ENCODE results near the gene MCF2L. TPM values are rescaled to one million over a fixed set of nuclear protein-coding genes. Genes with fewer than 3 reads are reported as not detected.

MCF2L gene
- total RNA-seq, 2 donors from 2014 or later = 28.6 to 33.1 TPM

DNA sequence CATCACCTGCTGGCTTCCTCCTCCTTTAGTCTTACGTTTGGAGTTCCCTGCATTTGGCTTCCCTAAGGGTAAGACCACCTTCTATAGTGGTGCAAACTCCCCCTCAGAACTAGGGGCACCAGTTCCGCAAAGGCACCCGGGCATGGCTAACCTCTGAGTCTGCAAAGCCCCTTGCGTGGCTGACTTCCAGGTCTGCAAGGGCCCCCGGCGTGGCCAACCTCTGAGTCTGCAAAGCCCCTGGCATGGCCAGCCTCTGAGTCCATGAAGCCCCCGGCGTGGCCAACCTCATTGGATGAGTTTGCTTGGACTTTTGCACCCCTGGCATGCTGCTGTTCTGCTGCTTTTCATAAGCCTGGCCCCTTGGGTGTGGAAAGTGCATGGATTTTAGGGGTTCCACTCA lies 5.1 kb downstream of the MCF2L start:
- peak; percentile 78 for DNase-seq (ENCODE audit: low spot score)
- intact Hi-C loops (cut with DNase I) = no loop called here

DNA sequence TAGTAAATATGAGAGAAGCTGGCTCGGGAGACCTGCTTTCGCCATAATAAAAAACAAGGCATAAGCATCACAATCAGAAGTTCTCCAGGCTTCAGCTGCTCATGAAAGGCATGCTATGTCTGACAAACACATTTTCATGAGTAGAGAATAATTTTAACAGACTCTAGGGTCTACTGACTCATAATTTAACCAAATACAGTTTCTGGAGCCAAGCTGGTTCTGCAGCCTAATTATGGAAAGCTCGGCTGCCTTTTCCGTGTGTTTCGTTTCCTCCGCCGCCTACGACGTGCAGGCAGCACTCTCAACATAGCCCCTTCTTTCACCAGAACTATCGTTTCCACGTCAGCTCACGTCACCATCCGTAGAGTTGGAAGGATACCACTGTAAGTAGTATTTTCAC lies 5.7 kb downstream of the MCF2L start:
- intact Hi-C loops (cut with DNase I) = no loop called here
- no peak for DNase-seq (ENCODE audit: low spot score)

DNA sequence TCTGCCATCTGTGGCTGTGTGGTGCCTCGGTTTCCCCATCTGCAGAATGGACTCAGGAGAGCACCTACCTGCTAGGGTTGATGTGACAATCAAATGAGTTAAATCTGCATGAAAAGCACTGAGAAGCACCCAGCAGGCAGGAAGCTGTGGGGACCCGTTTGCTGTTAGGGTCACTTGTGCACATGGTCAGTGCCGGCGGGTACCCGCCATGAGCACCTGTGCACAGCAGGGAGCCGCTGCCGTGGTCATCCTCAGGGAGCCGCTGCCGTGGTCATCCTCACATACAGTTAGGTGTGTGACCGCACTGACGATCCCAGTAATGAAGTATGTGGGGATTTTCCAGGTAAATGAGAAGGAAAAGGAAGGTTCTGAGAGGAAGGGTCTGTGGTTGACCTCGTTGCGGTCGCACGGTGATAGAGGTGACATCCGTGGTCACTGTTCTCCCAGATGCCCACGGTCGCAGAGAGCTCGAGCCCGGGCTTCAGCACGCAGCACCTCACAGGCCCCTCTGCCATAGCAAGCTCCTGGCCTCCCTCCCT lies 6.5 kb downstream of the MCF2L start:
- intact Hi-C loops (cut with DNase I) = no loop called here
- DNase-seq (ENCODE audit: low spot score) = no peak

DNA sequence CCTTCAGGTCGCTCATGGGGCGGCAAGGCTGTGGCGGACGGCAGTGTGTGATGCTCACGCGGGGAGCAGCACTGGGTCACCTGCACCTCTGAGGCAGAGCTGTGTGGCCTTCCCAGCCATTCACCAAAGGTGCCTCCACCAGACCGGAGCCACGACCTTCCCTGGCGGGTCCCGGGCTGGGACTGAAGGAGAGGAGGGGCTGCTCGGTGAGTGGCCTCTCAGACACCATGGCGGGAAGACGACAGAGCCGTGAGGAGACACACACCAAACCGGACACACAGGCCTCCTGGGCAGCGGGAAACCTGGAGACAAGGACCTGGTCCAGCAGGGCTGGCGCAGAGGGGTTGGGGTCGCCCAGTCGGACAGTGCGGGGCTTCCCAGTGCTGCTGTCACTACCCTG lies 7.5 kb downstream of the MCF2L start:
- DNase-seq (ENCODE audit: low spot score) = no peak

DNA sequence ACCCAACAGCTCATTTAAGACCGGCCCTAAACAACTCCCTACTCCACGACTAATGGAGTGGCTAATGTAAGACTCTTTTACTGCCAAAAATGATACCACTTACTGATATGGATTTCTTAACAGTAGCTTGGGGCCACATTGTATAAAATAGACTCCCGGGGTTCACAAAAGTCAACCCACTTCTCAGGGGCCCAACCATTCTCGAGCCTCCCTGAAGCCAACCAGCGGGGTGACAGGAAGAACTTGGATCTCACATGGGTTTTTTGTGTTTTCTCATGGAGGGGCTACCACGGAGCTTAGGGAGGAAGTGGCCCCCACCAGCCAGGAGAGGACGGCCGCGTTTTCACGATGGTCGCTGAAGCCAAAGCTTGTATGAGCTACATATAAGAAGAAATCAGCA lies 8.1 kb downstream of the MCF2L start:
- intact Hi-C loops (cut with DNase I) = no loop called here
- DNase-seq (ENCODE audit: low spot score) = no peak

More for the DNA sequence above, 7.5 kb downstream of the MCF2L start:
- intact Hi-C loops (cut with DNase I) = no loop called here

DNA sequence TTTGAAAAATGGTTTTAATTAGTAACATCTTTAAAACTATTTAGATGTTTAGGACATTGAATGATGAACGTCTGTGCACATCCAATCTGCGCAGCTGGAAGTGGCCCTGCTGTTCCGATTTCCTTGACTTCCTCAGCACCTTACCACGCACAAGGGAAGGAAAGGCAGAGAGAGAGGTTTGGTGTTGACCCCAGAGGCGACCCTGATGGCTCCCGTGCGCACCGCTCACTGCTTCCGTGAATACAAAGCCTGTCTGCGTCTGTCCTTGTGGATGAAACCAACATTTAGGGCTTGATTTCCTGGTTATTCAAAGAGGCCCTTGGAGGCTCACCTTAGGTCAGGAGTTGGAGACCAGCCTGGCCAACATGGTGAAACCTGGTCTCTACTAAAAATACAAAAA lies 8.5 kb downstream of the MCF2L start:
- DNase-seq (ENCODE audit: low spot score) = no peak
- intact Hi-C loops (cut with DNase I) = no loop called here

DNA sequence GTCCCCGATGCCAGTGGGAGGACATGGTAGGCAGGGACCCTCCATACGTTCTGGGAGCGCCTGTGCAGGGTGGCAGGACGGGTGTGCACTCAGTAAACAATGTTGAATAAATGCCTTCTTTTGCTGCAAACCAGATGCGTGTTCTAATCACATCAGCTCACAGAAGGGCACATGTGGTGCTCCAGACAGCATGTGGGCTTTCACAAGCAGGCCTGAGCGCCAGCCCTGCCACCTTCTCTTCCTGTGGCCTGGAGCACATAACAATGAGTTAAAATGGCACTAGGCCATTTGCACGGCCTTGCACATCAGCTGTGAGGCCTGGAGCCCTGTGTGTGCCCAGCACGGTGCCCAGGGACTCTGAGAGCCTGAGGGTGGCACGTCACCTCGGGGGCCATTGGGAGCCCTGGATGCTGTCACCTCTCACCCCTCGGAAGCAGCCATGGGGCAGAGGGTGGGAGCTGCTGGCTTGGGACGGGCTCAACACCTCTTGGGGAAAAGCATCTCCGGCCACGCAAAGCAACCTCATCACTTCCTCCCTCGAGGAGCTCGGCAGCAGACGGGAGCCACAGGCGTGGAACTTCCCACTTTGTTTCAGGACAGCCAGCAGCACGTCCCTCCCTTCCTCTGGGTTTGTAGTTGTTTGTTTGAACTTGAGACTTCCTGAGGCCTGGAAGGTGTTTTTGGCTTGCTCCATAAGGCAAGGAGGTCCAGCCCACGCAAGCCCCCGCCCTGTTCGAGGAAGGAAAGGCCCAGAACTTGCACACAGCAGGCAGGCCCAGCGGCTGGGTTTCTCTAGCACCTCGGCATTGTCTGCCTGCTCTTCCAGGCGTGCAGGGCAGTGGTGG lies 9.8 kb downstream of the MCF2L start:
- intact Hi-C loops (cut with DNase I) = no loop called here
- DNase-seq (ENCODE audit: low spot score) = no peak

DNA sequence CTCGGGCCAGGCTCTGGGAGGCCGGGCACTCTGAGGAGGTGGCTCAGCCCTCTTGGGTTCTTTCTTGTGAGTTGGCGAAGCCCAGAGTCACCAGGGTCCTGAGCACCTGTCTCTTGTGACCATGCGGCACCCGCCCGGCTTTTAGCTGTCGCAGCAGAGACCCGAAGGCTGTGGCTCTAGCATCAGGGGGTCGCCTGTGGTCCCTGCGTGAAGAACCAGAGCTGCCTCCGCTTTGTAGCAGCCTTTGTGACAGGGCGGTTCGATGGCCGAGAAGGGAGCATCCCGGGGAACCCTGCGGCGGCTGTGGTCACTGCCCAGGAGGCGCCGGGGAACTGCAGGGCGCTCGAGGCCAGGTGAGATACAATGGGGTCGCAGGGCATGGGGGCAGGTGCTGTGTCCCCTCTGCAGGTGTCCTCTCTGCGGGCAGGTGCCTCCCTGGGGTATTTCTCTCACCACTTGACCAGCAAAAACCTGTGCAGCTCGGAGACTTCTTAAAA lies 10.4 kb downstream of the MCF2L start:
- DNase-seq (ENCODE audit: low spot score) = no peak
- intact Hi-C loops (cut with DNase I) = no loop called here

DNA sequence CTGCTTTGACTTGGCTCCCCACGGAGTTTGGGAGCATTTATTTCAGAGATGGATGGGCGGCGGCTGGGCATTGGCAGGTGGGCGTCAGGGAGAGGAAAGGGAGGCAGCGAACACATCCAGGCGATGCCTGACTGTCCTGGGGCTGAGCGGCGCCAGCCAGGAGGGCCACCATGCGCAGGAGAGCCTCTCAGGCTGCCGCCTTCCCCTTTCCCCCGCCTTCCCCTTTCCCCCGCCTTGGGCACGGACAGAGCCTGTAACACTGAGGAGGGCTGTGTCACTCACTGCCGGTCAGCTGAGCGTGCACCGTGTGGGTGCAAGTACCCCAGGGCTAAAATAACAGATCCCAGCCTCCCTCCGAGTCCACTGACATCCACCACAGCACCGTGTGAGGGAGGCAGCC lies 11.4 kb downstream of the MCF2L start:
- intact Hi-C loops (cut with DNase I) = no loop called here
- no peak for DNase-seq (ENCODE audit: low spot score)

DNA sequence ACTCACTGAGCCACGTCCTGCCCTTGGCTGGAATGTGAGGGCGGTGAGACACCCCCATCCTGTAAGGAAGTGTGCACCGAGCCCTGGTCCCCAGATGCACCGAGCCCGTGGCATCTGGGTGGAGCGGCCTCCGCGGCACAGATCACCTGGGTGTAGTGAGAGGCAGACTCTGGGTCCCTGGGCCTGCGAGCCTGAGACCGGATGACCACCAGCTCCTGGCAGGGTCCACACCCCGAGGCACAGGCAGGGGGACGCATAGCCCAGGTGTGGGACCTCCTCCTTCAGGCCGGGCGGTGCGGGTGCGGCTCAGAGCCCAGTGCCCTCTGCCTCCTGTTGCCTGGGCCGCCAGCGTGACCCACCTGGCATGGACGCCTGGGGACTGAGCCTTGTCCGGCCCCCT lies 12.4 kb downstream of the MCF2L start:
- DNase-seq (ENCODE audit: low spot score) = no peak
- intact Hi-C loops (cut with DNase I) = no loop called here

DNA sequence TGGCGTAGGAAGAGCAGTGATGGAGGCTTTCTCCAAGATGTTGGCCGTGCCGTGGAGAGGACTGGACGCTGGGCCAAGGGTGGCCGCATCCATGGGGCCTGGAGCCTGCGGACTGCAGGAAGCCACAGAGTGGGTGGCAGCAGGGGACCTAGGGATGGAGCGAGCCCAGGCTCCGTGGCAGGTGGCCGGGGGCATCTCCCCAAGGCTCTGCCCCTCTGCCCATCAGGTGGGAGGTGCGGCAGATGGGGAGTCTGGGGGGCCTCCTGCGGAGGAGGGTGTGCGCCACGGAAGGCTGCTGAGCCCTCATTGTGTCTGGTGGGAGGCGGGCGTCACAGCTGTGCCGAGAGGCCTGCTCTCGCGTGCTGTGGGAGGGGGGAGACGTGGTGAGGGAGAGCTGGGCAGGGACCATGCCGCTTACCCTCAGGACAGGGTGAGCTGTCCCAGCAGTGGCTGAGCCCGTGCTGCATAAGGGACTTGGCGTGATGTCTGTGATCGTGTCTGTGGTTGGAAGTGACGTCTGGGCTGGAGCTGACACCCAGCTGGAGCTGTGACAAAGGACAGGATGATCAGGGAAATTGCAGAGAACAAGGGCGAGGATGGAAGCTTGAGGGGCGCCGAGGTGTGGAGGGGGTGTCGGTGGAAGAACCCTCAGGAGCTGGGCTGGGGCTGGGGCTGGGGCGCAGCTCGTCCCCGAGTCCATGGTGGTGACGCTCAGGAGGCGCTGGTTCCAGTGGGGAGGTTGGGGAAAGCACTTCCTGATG lies 13.4 kb downstream of the MCF2L start:
- DNase-seq (ENCODE audit: low spot score) = no peak
- intact Hi-C loops (cut with DNase I) = no loop called here

DNA sequence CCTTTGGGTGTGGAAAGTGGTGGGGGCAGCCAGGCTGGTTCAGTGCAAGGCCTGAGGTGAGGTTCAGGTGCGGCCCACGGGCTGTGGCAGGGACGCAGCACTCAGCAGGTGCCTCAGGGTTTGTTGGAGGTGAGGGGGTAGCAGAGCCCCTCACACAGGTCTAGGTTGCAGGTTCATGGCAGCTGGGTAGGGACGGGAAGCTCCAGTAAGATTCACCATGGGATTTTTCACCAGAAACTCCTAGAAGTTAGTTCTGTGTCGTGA lies 14.0 kb downstream of the MCF2L start:
- no peak for DNase-seq (ENCODE audit: low spot score)
- intact Hi-C loops (cut with DNase I) = no loop called here

DNA sequence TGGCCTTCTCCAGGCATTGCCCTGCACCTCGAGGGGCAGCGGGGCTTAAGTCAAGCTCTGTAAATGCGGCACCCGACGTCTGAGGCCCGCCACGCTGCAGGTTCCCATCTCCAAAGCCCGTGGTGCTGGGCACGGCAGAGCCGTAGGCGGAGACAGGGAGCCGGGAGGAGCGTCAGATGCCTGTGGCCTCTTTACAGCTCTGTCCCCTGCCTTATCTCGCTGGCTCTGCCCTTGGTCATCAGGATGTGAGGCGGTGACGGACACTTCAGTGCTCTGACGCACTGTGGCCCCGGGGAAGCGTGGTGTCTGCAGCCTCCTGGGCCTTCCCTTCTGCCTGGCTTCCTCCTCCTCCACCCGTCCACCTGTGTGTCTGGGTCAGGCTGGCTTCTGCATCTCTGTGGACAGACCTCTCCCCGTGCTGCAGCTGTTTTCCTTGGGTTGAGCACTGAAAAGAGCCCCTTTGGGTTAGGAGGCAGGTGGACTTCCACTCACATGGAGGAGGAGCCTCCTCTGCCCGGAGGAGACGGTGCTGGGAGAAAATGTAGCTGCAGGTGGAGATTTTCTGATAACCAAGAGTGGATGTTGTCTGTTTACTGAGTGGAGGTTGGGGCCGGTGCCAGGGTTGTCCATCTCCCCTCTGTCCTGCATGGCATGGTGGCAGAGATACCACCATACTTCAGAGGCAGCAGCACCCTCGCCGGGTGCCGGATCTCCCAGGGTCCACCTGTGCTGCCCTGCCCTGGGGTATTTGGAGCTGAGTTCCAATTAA lies 14.6 kb downstream of the MCF2L start:
- DNase-seq (ENCODE audit: low spot score) = no peak
- intact Hi-C loops (cut with DNase I) = no loop called here

DNA sequence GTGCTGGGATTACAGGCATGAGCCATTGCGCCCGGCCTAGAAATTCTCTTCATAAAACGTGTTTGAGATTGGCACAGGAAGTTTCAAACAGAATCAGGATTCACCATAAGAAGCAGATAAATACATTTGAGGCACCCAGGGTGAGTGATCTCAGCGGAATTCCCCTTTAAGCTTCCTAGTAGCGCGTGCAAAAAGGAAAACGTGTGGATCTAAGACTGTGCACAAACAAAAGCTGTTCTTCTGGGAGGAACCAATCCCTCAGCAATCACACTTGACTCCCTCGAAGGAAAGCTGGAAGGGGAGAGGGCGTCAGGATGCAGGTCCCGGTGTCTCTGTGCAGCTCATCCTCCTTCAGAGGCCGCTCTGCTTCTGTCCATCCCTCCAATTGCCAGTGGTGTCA lies 15.5 kb downstream of the MCF2L start:
- DNase-seq (ENCODE audit: low spot score) = no peak
- intact Hi-C loops (cut with DNase I) = no loop called here

DNA sequence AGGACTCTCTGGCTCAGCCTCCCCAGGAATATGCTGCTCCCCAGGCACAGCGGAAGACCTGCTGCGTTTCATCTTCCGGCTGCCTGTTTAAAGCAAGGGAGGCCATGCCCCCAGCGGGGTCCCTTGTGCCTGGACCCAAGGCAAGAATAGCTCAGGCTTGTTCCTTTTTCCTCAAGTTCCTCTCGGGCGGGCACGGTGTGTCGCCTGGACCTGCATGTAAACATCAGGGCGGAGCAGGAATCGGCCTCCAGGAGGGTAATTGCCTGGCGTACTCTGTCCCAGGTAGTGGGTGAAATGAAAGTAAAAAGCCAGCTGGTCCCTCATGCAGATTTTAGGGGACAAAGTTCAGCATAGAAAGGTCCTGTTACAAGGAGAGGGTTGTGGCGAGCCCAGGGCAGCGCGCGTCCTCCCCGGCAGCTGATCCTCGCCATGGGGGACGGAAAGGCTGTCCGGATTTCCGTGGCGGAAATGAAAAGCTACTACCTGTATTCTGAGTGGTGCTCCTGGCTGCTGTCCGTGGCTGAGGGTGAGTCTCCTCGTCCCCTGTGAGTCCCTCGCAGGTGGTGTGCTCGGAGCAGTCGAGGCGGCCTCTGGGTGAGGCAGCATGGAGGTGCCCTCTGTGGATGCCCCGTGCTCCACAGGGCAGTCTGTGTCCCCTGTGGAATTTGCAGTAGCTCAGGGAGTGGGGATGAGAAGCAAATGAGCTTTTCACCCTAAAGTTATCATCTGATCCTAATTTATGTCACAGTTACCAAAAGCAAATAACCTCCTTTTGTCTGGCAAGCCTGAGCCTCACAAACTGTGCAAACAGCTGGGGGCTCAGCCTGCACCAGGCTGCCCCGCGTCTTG lies 16.2 kb downstream of the MCF2L start:
- DNase-seq (ENCODE audit: low spot score) = no peak
- intact Hi-C loops (cut with DNase I) = no loop called here

DNA sequence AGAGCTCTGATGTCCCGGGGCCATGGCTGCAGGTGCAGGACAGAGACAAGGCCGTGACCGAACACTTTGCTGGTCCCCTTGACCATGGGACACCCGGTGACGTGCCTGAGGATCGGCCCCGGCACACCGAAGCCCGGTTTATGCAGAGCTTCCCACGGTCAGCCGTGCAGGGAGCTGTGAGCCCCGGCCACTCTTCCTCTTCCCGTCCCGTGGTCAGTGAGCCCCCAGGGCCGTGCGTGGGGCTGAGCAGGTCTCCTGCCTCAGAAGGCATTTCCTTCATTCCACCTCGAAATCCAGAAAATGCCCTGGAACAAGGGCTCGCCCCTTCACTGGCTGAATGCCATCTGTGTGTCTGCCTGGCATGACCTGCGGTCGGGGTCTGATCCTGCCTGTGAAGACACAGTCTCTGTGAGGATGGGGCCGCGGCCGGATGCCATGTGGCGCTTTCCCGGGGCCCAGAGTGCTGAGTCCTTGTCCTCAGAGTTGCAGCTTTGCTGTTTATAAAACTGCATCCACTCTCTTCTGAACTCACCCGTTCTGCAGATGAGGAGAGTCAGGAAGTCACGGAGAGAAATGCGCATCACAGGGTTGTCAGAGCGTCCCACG lies 16.9 kb downstream of the MCF2L start:
- intact Hi-C loops (cut with DNase I) = no loop called here
- DNase-seq (ENCODE audit: low spot score) = no peak

DNA sequence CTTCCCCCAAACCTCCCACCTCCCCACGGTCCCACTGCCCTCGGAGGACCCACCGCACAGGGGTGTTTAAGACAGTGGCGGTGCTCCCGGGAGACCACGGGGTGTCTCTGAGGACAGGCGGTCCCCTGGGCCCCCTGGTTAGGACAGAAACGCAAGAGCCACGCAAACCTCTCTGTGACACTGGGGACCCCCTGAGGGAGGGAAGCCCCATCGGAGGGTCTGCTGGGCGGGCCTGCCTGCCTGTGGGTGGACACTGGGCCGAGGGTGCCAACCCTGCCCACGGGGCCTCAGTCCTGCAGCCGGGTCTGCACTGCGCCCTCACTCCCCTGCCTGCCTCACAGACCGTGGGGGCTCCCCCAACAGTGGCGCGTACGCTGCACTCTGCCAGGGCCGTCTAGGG lies 17.5 kb downstream of the MCF2L start:
- DNase-seq (ENCODE audit: low spot score) = no peak
- intact Hi-C loops (cut with DNase I) = no loop called here

DNA sequence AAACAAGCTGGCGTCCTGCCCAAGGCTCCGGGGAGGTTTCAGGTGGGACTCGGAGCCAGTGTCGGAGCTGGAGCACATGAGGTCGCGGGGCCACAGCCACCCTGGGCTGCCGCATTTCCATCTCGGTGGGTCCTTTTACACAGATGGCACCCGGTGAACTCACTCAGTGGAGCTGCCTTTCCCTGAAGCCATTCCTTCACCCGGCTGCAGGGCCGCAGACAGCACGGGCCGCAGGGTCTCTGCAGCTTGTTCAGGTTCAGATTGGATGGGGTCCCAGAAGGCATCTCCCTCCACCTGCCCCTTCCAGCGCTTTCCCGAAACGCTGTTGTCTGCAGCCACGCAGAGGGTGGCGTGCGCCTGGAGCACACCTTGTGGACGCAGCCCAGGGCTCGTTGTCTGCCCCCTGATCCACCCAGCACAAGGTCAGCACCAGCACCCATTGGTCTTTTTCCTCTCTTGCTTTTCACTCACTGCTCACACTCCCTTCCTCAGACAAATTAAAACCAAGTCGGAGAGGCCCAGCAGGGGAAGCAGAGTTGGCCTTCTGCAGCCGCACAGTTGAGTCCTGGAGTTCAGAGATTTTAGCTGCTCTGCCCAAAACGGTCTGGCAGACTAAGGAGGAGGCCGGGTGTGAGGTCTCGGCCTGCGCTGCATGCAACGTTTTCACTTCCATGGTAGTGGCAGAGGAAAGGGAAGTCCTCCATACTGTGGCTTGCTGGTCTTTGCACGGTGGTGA lies 18.1 kb downstream of the MCF2L start:
- no peak for DNase-seq (ENCODE audit: low spot score)
- intact Hi-C loops (cut with DNase I) = no loop called here

Measured in posterior vena cava (tissue), 2 donors.